ENCODE results near the gene CETN1. TPM values are rescaled to one million over a fixed set of nuclear protein-coding genes. Genes with fewer than 3 reads are reported as not detected.
A peak's percentile ranks its signal among the peaks of the same experiment; 100 is the strongest.

CETN1 gene
- total RNA-seq, 2 donors from 2014 or later, result not detected

DNA sequence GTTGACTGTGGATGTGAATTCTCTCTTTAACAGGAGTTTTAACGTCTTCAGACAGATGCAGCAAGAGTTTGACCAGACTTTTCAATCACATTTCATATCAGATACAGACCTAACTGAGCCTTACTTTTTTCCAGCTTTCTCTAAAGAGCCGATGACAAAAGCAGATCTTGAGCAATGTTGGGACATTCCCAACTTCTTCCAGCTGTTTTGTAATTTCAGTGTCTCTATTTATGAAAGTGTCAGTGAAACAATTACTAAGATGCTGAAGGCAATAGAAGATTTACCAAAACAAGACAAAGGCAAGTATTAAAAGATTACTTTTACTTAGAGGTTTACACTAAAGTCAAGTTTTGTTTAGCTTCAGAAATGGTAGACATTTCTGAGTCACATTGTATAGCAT lies 47.1 kb downstream of the CETN1 start:
- Histone ChIP-seq H3K9ac (ENCODE audit: extremely low read depth, low read length, poor library complexity, severe bottlenecking) (no peak overlapping the region), H3K27me3 (ENCODE audit: control insufficient read depth, insufficient read depth, low read length, poor library complexity, severe bottlenecking) (no peaks in the 10 kb centered on the region), H3K4me3 (ENCODE audit: low read length) (no peak overlapping the region), H3K9me3 (ENCODE audit: control insufficient read depth, low read length) (peaks cover 4% of the 10 kb centered on the region), H3K4me1 (ENCODE audit: control insufficient read depth, insufficient read depth, low read length) (no peaks in the 10 kb centered on the region), H3K36me3 (ENCODE audit: control insufficient read depth, insufficient read depth, low read length) (no peaks in the 10 kb centered on the region), H3K27ac (ENCODE audit: low read depth, low read length) (no peak overlapping the region)
- 94 to 100% methylated on average over 1 to 2 of the region's 2 CpGs for WGBS, 2 experiments (ENCODE audit: insufficient coverage in 1 of 2, insufficient read length in 1 of 2)
- no peaks in the 10 kb centered on the region for H3K9me3 Mint-ChIP-seq
- H3K27ac Mint-ChIP-seq, result no peak overlapping the region
- H3K36me3 Mint-ChIP-seq (ENCODE audit: low read depth), result no peaks in the 10 kb centered on the region
- H3K4me3 Mint-ChIP-seq, result no peak overlapping the region
- H3K4me1 Mint-ChIP-seq, result peaks cover 2% of the 10 kb centered on the region
- TF ChIP-seq, protein P1, sequence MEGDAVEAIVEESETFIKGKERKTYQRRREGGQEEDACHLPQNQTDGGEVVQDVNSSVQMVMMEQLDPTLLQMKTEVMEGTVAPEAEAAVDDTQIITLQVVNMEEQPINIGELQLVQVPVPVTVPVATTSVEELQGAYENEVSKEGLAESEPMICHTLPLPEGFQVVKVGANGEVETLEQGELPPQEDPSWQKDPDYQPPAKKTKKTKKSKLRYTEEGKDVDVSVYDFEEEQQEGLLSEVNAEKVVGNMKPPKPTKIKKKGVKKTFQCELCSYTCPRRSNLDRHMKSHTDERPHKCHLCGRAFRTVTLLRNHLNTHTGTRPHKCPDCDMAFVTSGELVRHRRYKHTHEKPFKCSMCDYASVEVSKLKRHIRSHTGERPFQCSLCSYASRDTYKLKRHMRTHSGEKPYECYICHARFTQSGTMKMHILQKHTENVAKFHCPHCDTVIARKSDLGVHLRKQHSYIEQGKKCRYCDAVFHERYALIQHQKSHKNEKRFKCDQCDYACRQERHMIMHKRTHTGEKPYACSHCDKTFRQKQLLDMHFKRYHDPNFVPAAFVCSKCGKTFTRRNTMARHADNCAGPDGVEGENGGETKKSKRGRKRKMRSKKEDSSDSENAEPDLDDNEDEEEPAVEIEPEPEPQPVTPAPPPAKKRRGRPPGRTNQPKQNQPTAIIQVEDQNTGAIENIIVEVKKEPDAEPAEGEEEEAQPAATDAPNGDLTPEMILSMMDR (conservative IDR thresholded peaks at IDR 0.05), result no peak
- H3K27me3 Mint-ChIP-seq (ENCODE audit: insufficient read depth), result no peaks in the 10 kb centered on the region
- no peak for DNase-seq

DNA sequence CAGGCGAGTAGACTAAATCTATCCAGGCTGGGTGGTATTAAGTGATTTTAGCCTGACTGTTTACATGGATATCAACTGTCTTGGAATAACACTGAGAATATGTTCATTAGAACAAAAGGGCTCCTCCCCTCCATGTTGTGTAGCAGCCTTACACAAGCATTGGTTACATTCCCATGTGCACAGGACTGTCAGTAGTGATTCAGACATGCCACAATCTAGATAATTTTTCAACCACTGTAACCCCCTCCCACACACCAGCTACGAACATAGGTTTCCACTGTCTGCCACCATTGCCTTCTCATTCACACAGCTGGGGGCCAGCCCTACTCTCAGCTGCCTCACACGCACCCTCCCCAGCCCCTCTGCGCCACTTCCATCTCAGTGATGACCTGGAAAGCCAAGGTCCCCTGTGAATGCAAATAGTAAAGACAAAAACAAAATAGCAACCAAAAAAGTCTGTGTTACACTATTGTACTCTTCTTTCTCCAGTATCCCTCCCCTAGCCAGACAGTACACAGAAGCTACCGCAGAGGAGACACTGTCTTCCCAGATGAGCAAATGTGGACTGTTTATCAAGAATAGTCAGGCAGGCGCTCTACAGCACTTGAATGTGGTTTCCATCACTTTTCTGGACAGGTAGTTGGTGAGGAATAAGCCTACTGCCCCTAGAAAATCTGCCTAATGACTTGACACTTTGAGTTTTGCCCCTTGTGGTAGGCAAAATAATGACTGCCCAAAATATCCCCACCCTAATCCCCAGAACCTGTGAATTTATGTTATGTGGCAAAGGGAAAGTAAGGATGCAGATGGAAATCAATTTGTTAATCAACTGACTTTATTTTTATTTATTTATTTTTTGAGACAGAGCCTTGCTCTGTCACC lies 49.3 kb downstream of the CETN1 start:
- no peak overlapping the region for H3K27ac Mint-ChIP-seq
- TF ChIP-seq, protein P1 (conservative IDR thresholded peaks at IDR 0.05), result peak; percentile 64

DNA sequence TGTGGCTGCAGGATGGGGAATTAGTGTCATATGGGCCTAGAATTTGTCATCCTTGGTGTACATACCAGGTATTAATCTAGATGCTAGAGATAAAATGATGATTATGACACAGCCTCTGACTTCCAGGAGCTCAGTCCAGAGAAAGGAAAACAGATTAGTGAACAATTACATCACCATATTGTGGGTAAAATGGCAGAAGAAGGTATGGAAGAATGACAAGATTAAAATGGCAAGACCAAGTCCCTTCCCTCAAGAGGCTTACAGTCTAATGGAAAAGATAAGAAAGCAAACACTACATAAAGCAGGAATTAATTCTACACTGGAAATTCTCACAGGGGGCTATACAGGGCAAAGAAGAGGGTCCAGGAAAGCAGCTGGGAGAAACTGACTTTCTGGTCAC lies 51.4 kb downstream of the CETN1 start:
- no peak overlapping the region for H3K4me3 Mint-ChIP-seq

More for the DNA sequence above, 49.3 kb downstream of the CETN1 start:
- 92 to 97% methylated on average over 4 to 6 of the region's 6 CpGs for WGBS, 2 experiments (ENCODE audit: insufficient coverage in 1 of 2, insufficient read length in 1 of 2)
- Histone ChIP-seq H3K9ac (ENCODE audit: extremely low read depth, low read length, poor library complexity, severe bottlenecking) (no peak overlapping the region), H3K4me3 (ENCODE audit: low read length) (no peak overlapping the region), H3K4me1 (ENCODE audit: control insufficient read depth, insufficient read depth, low read length) (no peaks in the 10 kb centered on the region), H3K9me3 (ENCODE audit: control insufficient read depth, low read length) (peaks cover 4% of the 10 kb centered on the region), H3K27ac (ENCODE audit: low read depth, low read length) (no peak overlapping the region), H3K36me3 (ENCODE audit: control insufficient read depth, insufficient read depth, low read length) (no peaks in the 10 kb centered on the region), H3K27me3 (ENCODE audit: control insufficient read depth, insufficient read depth, low read length, poor library complexity, severe bottlenecking) (no peaks in the 10 kb centered on the region)
- no peak for DNase-seq
- H3K4me1 Mint-ChIP-seq, result peaks cover 3% of the 10 kb centered on the region
- no peak overlapping the region for H3K4me3 Mint-ChIP-seq
- no peaks in the 10 kb centered on the region for H3K27me3 Mint-ChIP-seq (ENCODE audit: insufficient read depth)
- no peaks in the 10 kb centered on the region for H3K9me3 Mint-ChIP-seq
- no peaks in the 10 kb centered on the region for H3K36me3 Mint-ChIP-seq (ENCODE audit: low read depth)

More for the DNA sequence above, 51.4 kb downstream of the CETN1 start:
- H3K4me3 ChIP-seq (ENCODE audit: low read length), result no peak overlapping the region
- no peaks in the 10 kb centered on the region for H3K27me3 ChIP-seq (ENCODE audit: control insufficient read depth, insufficient read depth, low read length, poor library complexity, severe bottlenecking)
- TF ChIP-seq, protein P1 (conservative IDR thresholded peaks at IDR 0.05), result no peak
- H3K36me3 ChIP-seq (ENCODE audit: control insufficient read depth, insufficient read depth, low read length), result no peaks in the 10 kb centered on the region
- H3K27ac Mint-ChIP-seq, result no peak overlapping the region
- peaks cover 8% of the 10 kb centered on the region for H3K4me1 Mint-ChIP-seq
- no peaks in the 10 kb centered on the region for H3K4me1 ChIP-seq (ENCODE audit: control insufficient read depth, insufficient read depth, low read length)
- DNase-seq, result no peak
- H3K36me3 Mint-ChIP-seq (ENCODE audit: low read depth), result no peaks in the 10 kb centered on the region
- H3K9me3 Mint-ChIP-seq, result no peaks in the 10 kb centered on the region
- H3K9me3 ChIP-seq (ENCODE audit: control insufficient read depth, low read length), result peaks cover 4% of the 10 kb centered on the region
- no peak overlapping the region for H3K27ac ChIP-seq (ENCODE audit: low read depth, low read length)
- peaks cover 2% of the 10 kb centered on the region for H3K27me3 Mint-ChIP-seq (ENCODE audit: insufficient read depth)
- no peak overlapping the region for H3K9ac ChIP-seq (ENCODE audit: extremely low read depth, low read length, poor library complexity, severe bottlenecking)

Other genes starting within 250 kb of the CETN1 start
- gene COLEC12, start 79.7 kb upstream of the CETN1 start, total RNA-seq, result 100 to 1,000 TPM; 123 TPM
- 1 to 10 TPM in 1 of 2 donors, under 1 TPM in 1; 0.70 to 2.1 TPM for gene CLUL1, start 16.6 kb downstream of the CETN1 start, total RNA-seq
- 10 to 100 TPM; 81.9 to 90.0 TPM for gene TYMS, start 77.3 kb downstream of the CETN1 start, total RNA-seq
- 10 to 100 TPM; 85.7 to 89.5 TPM for gene ENOSF1, start 132.2 kb downstream of the CETN1 start, total RNA-seq
- gene YES1, start 231.9 kb downstream of the CETN1 start, total RNA-seq, result 10 to 100 TPM; 62.8 to 78.8 TPM